Psoas muscle (tissue), 8 donors: ENCODE data around the gene OSBPL9. TPM values are rescaled to one million over a fixed set of nuclear protein-coding genes. Genes with fewer than 3 reads are reported as not detected.
A peak's percentile ranks its signal among the peaks of the same experiment; 100 is the strongest.

Source experiments
- ATAC-seq, 4 donors: fragments of 200-7000 bp; cut with Tn5 transposase; one replicate each; pipeline ENCODE4 v1.9.1; 2020; ENCODE audit warnings: moderate library complexity in 3 of 4, mild to moderate bottlenecking in 2 of 4
- DNase-seq, 2 donors: peaks; one replicate each; pipeline ENCODE4 v3.0.0-alpha.2; 2020
- H3K27ac ChIP-seq: fragments of 200-600 bp; one replicate; pipeline ENCODE4 v1.8.0; 2022
- H3K27me3 ChIP-seq, 3 donors: fragments of 200-600 bp in 1 of 3; one replicate each; pipeline versions ENCODE4 v1.6.1 to v1.8.0; 2013 to 2022; ENCODE audit warnings: low read length in 2 of 3, mild to moderate bottlenecking in 2 of 3, moderate library complexity in 1 of 3; ENCODE audit not compliant: insufficient read depth in 3 of 3
- H3K36me3 ChIP-seq, 2 donors: fragments of 200-600 bp in 1 of 2; one replicate each; pipeline versions ENCODE4 v1.6.1 to v1.8.0; 2013 to 2022; ENCODE audit warnings: low read depth in 1 of 2, mild to moderate bottlenecking in 1 of 2, moderate library complexity in 1 of 2; ENCODE audit not compliant: insufficient read depth in 1 of 2
- H3K4me1 ChIP-seq: fragments of 200-600 bp; one replicate; pipeline ENCODE4 v1.8.0; 2022
- H3K4me3 ChIP-seq: fragments of 200-600 bp; one replicate; pipeline ENCODE4 v1.8.0; 2022; ENCODE audit warnings: mild to moderate bottlenecking
- H3K9me3 ChIP-seq: fragments of 200-600 bp; one replicate; pipeline ENCODE4 v1.8.0; 2022
- WGBS, 3 donors: extraction: QIAGEN DNeasy Blood & Tissue Kit; methylation state at CpG; one replicate each; pipeline versions ENCODE4 v1.1.6 to v1.1.7; 2013; 5-methylcytosine and 5-hydroxymethylcytosine counted together
- intact Hi-C, 2 donors: fragments of 100-400 bp; cut with DNase I; formaldehyde crosslinking; loops; one replicate each; pipeline versions ENCODE4 v1.11.0 to v1.14.2; 2022
- polyA plus RNA-seq, 3 donors: library from polyadenylated mRNA; stranded (reverse); fragments of 200-250 nt; gene quantifications; one replicate each; pipeline ENCODE4 v1.2.3, GENCODE V29; 2013
- total RNA-seq, 4 donors: library from RNA; stranded (reverse); fragmentation: NEBNext Ultra II Directional in 2 of 4; extraction: Animal tissue kit (Norgen Biotek cat#: 25700) in 2 of 4; gene quantifications; one replicate each; pipeline versions ENCODE4 v1.2.1 to v1.2.4, GENCODE V29; 2021 to 2023
- TF ChIP-seq, protein P1 (sequence below): fragments of 200-600 bp; IDR thresholded peaks from one replicate; pipeline ENCODE4 v1.8.0; 2022; ENCODE audit warnings: antibody characterized with exemption
- donor health status: healthy with polysubstance abuse.
- donor health status: DM: no; HTN: no; CAD: no; lungs with moderate emphysema.
- donor health status: Bipolar disorder and iron deficiency.
- donor health status: healthy.
- donor health status: DM: yes; HTN: yes; CAD: no.
- donor health status: DM: no; HTN: no; CAD: no.
- donor health status: DM: no; HTN: no; CAD: no.
- donor health status: DM: yes; HTN: yes; CAD: no.

The OSBPL9 gene
- total and polyA plus RNA-seq, 7 donors, result 15.6 to 141 (median 60.6) TPM

DNA sequence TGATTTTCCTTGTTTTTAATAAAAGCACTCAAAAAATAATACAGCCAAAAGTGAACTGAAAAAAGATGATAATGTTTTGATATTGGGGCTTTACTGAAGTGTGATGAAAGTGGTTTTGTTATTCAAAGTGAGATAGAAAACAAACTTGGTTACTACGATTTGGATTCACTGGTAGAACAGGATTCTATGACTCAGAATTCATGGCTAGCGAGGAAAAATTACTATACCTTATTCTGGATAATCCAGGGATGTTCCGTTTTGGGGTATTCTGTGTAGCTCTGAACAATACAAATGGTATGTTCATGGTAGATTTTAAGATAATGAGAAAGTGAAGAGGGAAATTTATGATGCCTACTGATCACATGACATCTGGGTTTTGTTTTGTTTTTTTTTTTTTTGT, 144.0 kb downstream of the OSBPL9 start:
- 86 to 89% (median 88%) methylated on average over 3 of the region's 3 CpGs for WGBS, 3 donors

DNA sequence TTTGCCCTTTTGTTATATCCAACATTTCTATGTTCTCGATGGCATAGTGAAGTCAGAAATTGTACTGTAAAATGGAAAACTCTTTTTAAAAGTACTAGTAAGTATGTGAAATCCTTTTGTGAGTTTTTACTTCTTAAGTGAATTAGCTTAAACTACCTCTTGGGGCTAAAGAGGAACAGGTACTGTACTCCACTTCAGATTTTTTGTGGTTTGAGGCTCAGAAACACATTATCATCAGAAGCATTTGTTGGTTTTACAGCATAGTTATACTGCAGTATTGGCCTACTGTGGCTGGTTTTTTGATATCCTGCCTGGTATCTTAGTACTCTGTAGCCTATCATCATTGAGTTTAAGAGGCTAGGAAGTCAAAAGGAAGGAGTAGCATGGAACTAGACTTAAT, 144.5 kb downstream of the OSBPL9 start:
- DNase-seq, result no peak
- TF ChIP-seq, protein P1, sequence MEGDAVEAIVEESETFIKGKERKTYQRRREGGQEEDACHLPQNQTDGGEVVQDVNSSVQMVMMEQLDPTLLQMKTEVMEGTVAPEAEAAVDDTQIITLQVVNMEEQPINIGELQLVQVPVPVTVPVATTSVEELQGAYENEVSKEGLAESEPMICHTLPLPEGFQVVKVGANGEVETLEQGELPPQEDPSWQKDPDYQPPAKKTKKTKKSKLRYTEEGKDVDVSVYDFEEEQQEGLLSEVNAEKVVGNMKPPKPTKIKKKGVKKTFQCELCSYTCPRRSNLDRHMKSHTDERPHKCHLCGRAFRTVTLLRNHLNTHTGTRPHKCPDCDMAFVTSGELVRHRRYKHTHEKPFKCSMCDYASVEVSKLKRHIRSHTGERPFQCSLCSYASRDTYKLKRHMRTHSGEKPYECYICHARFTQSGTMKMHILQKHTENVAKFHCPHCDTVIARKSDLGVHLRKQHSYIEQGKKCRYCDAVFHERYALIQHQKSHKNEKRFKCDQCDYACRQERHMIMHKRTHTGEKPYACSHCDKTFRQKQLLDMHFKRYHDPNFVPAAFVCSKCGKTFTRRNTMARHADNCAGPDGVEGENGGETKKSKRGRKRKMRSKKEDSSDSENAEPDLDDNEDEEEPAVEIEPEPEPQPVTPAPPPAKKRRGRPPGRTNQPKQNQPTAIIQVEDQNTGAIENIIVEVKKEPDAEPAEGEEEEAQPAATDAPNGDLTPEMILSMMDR, result no peak
- Histone ChIP-seq H3K27me3 (no peaks in the 10 kb centered on the region), H3K9me3 (no peaks in the 10 kb centered on the region), H3K4me1 (no peaks in the 10 kb centered on the region), H3K36me3 (peaks cover 0 to 81% of the 10 kb centered on the region in 2 donors), H3K4me3 (no peak overlapping the region), H3K27ac (no peak overlapping the region)
- intact Hi-C loops, result loop anchor here in 1 of 2 donors (10.0 kb wide), 1 partner anchor 137 kb away; no protein-coding TSS in a partner anchor
- WGBS, 3 donors, result 92 to 99% (median 98%) methylated on average over 1 of the region's 1 CpG
- ATAC-seq, result no peak

More for the DNA sequence above, 144.0 kb downstream of the OSBPL9 start:
- H3K9me3 ChIP-seq, result no peaks in the 10 kb centered on the region
- no peaks in the 10 kb centered on the region for H3K27me3 ChIP-seq
- H3K4me3 ChIP-seq, result no peak overlapping the region
- no peak overlapping the region for H3K27ac ChIP-seq
- TF ChIP-seq, protein P1, result no peak
- no peak for ATAC-seq
- no peaks in the 10 kb centered on the region for H3K4me1 ChIP-seq
- intact Hi-C loops, result loop anchor here in 1 of 2 donors (10.0 kb wide), 1 partner anchor 136 kb away; no protein-coding TSS in a partner anchor
- DNase-seq, result no peak
- H3K36me3 ChIP-seq, result peaks cover 0 to 81% of the 10 kb centered on the region in 2 donors

DNA sequence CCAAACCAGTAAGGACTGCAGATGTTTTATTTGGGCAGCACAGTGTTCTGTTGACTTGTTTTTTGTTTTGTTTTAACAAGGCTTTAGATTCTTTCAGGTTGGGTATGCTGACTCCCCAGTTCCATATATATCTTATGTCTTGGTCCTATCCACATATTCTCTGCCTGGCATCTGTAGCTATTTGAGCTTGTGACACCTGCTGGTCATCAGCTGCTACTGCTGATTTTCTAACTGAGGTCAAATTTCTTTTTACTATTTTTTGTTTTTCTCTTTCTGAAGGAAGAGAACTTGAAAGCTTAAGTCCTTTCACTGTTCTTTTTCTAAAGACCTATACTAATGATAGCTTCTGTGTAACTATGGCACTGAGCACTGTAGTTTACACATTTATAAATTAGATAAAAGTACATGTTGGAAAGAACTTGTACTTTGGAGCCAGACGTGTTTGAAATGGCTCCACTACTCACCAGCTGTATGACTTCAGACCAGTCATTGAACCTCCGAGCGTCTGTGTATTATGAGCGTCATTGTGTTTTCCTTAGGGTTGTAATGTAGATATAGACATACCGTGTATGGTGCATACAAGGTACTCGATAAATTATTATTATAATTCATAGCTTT, 152.2 kb downstream of the OSBPL9 start:
- WGBS, 3 donors, result 53 to 81% (median 59%) methylated on average over 6 of the region's 6 CpGs
- ATAC-seq (peak; percentile 82 to 87 (median 85)), DNase-seq (no peak)
- no peaks in the 10 kb centered on the region for H3K9me3 ChIP-seq
- H3K27me3 ChIP-seq, result no peaks in the 10 kb centered on the region
- H3K36me3 ChIP-seq, result peaks cover 6 to 86% of the 10 kb centered on the region in 2 donors
- intact Hi-C loops, result loop anchor here (2.0 to 10.0 kb wide), 3 partner anchors 137 to 196 kb away; no protein-coding TSS in a partner anchor
- H3K27ac ChIP-seq, result peak overlapping the region; percentile 48
- no peak overlapping the region for H3K4me3 ChIP-seq
- peaks cover 7% of the 10 kb centered on the region for H3K4me1 ChIP-seq
- TF ChIP-seq, protein P1, result peak; percentile 83

DNA sequence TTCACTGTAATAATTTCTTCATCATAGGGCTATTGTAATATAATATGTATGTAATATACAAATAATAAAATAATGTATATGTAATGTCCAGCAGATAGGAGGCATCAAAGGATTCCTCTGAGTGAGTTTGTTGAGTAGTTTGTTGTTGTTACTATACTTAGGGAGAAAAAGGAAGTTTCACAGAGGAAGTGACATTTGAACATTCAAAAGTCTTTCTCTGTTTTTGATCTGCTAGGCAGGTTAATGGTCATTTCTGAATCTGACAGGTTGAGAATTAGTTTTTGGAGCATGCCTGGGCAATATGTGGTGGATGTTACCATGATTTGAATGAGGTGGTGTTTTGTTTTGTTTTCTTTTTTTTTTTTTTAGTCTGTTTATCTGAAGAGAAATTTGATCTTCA, 159.5 kb downstream of the OSBPL9 start:
- Histone ChIP-seq H3K36me3 (peaks cover 6 to 100% of the 10 kb centered on the region in 2 donors), H3K4me3 (no peak overlapping the region), H3K9me3 (no peaks in the 10 kb centered on the region), H3K27me3 (no peaks in the 10 kb centered on the region), H3K4me1 (no peaks in the 10 kb centered on the region), H3K27ac (no peak overlapping the region)
- DNase-seq (no peak), ATAC-seq (no peak)
- intact Hi-C loops, result no loop called here
- TF ChIP-seq, protein P1, result no peak
